BE2C (cell line): Measurements from ENCODE around the gene KLHL22.

Experiments
- DNase-seq: peaks from one replicate; pipeline ENCODE4 v3.0.0-alpha.2; 2020
- H3K27me3 ChIP-seq: fragments of 250-450 bp; sonication (Bioruptor Pico); 2 replicates; pipeline ENCODE4 v1.5.1; 2020; ENCODE audit warnings: mild to moderate bottlenecking
- H3K36me3 ChIP-seq: fragments of 250-450 bp; sonication (Bioruptor Pico); 2 replicates; pipeline ENCODE4 v1.5.1; 2020; ENCODE audit warnings: mild to moderate bottlenecking
- H3K4me1 ChIP-seq: fragments of 250-450 bp; sonication (Bioruptor Pico); 2 replicates; pipeline ENCODE4 v1.5.1; 2020
- H3K4me3 ChIP-seq: 2 replicates; pipeline ENCODE4 v1.5.1; 2011; ENCODE audit warnings: low read depth, low read length
- H3K9me3 ChIP-seq: fragments of 250-450 bp; sonication (Bioruptor Pico); 2 replicates; pipeline ENCODE4 v1.5.1; 2020
- TF ChIP-seq, protein P1 (sequence below): IDR thresholded peaks from 2 replicates; pipeline ENCODE4 v1.5.1; 2012; ENCODE audit warnings: mild to moderate bottlenecking, low read depth, low read length

The KLHL22 gene

DNA sequence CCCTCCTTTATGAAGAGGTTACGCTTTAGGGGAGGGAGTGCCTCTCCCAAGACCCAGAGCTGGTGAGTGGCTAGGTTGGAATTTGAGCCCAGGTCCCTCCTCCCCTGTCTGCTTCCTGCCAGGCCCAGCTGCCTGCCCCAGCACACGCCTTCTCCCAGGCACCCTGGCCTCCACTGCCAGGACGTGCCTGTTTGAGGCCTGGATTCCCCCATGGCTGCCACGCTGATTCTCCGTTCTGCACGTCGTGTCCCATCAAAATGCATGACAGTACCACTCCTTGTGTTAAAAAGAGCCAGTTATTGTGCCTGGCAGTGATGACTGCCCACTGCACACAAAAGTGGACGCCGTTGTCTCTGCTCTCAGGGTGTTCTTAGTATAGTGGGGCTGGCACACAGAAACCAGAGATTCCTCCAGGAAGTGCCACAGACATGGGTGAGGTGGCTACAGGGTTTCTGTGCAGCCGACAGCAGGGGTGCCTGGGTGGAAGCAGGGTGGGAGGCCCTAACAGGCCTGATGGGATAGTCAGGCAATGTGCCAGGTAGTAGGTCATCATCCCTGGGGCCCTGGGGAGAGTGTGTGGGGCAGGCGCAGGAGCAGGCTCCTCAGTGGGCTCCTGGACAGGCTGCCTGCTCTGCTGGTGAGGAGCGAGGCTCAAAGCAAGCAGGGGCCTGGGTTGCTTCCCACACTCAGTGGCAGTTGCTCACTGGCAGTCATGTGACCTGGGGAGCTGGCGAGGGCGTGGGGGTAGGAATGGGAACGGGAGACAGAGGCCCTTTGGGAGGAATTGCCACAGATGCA is 36.0 kb upstream of the KLHL22 start:
- TF ChIP-seq, protein P1, sequence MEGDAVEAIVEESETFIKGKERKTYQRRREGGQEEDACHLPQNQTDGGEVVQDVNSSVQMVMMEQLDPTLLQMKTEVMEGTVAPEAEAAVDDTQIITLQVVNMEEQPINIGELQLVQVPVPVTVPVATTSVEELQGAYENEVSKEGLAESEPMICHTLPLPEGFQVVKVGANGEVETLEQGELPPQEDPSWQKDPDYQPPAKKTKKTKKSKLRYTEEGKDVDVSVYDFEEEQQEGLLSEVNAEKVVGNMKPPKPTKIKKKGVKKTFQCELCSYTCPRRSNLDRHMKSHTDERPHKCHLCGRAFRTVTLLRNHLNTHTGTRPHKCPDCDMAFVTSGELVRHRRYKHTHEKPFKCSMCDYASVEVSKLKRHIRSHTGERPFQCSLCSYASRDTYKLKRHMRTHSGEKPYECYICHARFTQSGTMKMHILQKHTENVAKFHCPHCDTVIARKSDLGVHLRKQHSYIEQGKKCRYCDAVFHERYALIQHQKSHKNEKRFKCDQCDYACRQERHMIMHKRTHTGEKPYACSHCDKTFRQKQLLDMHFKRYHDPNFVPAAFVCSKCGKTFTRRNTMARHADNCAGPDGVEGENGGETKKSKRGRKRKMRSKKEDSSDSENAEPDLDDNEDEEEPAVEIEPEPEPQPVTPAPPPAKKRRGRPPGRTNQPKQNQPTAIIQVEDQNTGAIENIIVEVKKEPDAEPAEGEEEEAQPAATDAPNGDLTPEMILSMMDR, result no peak
- H3K4me1 ChIP-seq, result peaks cover 54% of the 10 kb centered on the region

DNA sequence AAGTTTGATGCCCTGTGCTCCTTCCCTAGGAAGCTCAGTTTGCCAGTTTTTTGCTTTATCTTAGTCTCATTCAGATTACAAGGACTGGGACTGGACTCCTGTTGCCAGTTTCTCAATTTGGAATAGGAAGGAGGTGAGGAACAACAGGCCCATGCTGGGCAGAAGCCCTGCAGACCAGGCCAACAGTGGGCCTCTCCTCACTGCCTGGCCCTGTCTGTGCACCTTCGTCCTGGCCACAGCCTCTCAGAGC is 35.5 kb upstream of the KLHL22 start:
- H3K4me1 ChIP-seq, result peaks cover 55% of the 10 kb centered on the region
- H3K36me3 ChIP-seq, result peaks cover 11% of the 10 kb centered on the region
- TF ChIP-seq, protein P1, result no peak
- no peaks in the 10 kb centered on the region for H3K9me3 ChIP-seq
- DNase-seq, result no peak
- no peak overlapping the region for H3K4me3 ChIP-seq
- H3K27me3 ChIP-seq, result no peaks in the 10 kb centered on the region

More for the DNA sequence above, 36.0 kb upstream of the KLHL22 start:
- Histone ChIP-seq H3K36me3 (peaks cover 11% of the 10 kb centered on the region), H3K9me3 (no peaks in the 10 kb centered on the region), H3K4me3 (no peak overlapping the region), H3K27me3 (no peaks in the 10 kb centered on the region)
- peak; percentile 90 for DNase-seq

DNA sequence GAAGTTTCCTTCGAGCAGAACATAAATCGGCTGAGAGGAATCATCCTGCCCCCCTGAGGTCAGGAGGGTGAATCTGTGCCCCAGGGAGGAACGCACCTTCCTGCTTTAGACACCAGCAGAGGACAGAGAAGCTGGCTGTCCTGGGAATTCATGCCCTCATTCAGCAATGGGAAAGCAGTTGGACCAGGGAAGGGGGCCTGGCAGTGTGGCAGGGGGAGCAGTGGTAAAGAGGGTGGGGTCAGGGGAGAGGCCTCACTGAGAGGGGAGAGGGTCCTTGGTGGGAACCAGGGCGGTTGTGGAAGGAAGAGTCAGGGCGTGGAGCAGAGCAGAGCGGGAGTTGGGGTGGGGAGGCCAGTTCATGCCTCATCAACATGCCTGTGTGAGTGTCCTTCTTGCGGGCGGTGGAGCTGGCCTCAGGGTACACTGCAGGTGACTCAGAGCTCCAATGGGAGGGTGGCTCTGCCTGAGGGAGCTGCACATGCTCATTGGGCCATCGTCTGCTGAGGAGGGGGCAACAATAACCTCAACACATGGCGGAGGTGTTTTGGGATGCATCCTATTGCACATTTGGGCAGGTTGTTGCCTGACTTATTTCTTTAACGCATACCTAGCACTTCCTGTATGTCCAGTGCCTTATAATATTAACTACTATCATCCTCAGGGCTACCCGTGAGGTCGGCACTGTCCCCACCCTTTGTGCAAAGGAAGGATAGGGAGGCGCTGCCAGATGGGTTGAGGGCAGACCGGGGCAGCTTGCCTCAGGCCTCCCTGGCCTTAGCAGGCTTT is 35.0 kb upstream of the KLHL22 start:
- H3K36me3 ChIP-seq, result peaks cover 11% of the 10 kb centered on the region
- TF ChIP-seq, protein P1, result no peak
- H3K4me1 ChIP-seq, result peaks cover 55% of the 10 kb centered on the region
- no peaks in the 10 kb centered on the region for H3K9me3 ChIP-seq
- no peak for DNase-seq
- no peak overlapping the region for H3K4me3 ChIP-seq
- H3K27me3 ChIP-seq, result no peaks in the 10 kb centered on the region

DNA sequence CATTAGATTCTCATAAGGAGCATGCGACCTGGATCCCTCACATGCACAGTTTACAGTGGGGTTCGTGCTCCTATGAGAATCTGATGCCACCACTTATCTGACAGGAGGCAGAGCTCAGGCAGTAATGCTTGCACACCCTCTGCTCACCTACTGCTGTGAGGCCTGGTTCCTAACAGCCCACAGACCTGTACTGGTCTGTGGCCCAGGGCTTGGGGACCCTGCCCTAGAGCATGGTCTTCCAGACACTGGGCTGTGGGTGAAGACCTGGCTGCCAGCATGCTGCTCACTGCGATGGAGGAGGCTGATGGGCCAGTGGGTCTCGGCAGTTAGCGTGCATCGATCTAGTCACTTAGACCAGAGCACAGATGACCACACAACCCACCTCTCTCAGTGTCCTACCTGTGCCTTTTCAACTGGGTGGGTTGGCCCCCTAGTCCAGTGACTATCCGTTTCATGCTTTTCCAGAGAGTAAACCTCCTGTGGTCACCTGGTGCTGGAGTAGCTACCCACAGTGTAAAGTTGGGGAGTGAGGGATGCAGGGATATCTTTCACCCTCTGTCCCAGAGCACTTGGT is 32.9 kb upstream of the KLHL22 start:
- Histone ChIP-seq H3K9me3 (no peaks in the 10 kb centered on the region), H3K36me3 (peaks cover 15% of the 10 kb centered on the region), H3K4me3 (no peak overlapping the region), H3K4me1 (peaks cover 51% of the 10 kb centered on the region), H3K27me3 (no peaks in the 10 kb centered on the region)
- TF ChIP-seq, protein P1, result no peak
- DNase-seq, result no peak

DNA sequence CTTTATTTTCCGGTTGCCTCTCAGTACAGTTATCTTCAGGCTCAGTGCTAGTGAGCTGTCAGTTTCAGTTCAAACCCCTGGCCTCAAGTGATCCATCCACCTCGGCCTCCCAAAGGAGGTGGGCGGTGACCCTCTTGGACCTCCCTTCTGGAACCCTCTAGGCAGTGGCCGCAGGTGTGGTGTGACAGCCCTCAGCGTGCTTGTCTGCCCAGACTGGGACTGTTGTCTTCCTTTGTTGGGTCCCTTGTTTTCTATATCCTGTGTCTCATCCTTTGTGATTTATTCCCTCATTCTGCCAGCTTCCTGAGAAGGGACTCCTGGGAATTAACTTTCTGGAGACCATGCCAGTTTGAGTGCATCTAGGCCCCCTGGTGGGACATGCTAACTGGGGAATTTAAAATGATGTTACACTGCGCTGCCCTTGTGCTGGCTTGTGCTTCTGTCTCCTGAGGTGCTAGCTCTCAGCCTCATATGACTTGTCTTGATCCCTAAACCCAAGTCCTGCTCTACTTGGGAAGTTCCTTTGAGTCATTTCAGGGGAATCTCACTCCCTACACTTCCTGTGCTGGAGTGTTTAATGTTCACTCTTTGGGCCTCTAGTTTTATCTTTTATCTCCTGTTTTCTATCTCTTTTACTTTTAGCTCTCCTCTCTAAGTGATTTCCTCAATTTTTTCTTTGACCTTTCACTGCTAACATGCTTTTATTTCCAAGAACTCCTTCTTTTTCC is 31.2 kb upstream of the KLHL22 start:
- Histone ChIP-seq H3K4me1 (peaks cover 42% of the 10 kb centered on the region), H3K4me3 (no peak overlapping the region), H3K27me3 (no peaks in the 10 kb centered on the region), H3K9me3 (no peaks in the 10 kb centered on the region), H3K36me3 (peaks cover 22% of the 10 kb centered on the region)
- DNase-seq, result no peak
- TF ChIP-seq, protein P1, result peak; percentile 30
